ENCODE measurements around the gene CCSER1.

Gene CCSER1

GRCh38 chr4:90127223-90127705 is at the start of gene CCSER1:
TSS of gene CCSER1 (plus strand) at chr4:90127394.
- H3K4me3 ChIP-seq (ENCODE audit: control insufficient read depth, low read depth, low read length), result no peak within 1 kb of the TSS
- DNase-seq (ENCODE audit: low read depth), result no peak
- TF ChIP-seq, protein P1, sequence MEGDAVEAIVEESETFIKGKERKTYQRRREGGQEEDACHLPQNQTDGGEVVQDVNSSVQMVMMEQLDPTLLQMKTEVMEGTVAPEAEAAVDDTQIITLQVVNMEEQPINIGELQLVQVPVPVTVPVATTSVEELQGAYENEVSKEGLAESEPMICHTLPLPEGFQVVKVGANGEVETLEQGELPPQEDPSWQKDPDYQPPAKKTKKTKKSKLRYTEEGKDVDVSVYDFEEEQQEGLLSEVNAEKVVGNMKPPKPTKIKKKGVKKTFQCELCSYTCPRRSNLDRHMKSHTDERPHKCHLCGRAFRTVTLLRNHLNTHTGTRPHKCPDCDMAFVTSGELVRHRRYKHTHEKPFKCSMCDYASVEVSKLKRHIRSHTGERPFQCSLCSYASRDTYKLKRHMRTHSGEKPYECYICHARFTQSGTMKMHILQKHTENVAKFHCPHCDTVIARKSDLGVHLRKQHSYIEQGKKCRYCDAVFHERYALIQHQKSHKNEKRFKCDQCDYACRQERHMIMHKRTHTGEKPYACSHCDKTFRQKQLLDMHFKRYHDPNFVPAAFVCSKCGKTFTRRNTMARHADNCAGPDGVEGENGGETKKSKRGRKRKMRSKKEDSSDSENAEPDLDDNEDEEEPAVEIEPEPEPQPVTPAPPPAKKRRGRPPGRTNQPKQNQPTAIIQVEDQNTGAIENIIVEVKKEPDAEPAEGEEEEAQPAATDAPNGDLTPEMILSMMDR (IDR thresholded peaks at IDR 0.05; ENCODE audit: control insufficient read depth, insufficient read depth, low read depth, low read length, missing control alignments), result no peak

DNA sequence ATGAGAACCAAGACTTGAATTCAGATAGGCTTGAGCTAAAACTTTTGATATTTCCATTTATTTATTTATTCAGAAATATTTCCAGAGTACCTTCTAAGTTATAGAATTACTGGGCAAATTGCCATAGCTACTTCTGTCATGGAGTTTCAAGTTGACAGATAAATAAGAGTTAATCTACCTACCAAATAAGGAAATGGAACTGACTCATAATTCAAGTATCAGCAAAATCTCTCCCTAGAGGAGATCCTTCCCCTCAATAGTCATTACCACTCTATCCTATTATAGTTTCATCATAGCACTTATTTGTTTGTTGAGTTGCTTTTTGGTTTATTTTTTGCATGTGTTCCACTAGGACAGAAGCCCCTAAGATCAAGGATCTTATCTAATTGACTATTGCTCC is 48.8 kb upstream of the CCSER1 start:
- no peak for DNase-seq (ENCODE audit: low read depth)
- TF ChIP-seq, protein P1 (IDR thresholded peaks at IDR 0.05; ENCODE audit: control insufficient read depth, insufficient read depth, low read depth, low read length, missing control alignments), result no peak
- no peak overlapping the region for H3K4me3 ChIP-seq (ENCODE audit: control insufficient read depth, low read depth, low read length)

DNA sequence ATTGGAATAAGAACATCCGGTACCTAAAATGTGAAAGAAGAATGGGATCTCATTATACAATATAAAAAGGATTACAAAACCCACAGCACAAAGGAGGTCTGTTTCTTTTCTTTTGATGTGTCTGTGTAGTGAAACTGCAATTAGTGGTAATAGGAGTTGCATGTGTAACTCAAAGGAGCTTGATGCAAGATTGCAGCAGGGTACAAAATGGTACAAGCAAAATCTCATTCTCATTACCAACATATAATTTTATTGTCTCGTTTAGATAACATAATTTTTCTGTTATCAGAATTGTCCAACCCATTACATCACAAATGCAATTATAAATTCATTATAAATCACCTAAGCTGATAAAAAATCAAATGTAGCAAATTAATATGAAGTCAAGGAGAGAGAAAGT is 47.1 kb upstream of the CCSER1 start:
- no peak overlapping the region for H3K4me3 ChIP-seq (ENCODE audit: control insufficient read depth, low read depth, low read length)
- no peak for DNase-seq (ENCODE audit: low read depth)
- TF ChIP-seq, protein P1 (IDR thresholded peaks at IDR 0.05; ENCODE audit: control insufficient read depth, insufficient read depth, low read depth, low read length, missing control alignments), result no peak

- TF ChIP-seq, protein P1 (IDR thresholded peaks at IDR 0.05; ENCODE audit: control insufficient read depth, insufficient read depth, low read depth, low read length, missing control alignments), result no peak
- H3K4me3 ChIP-seq (ENCODE audit: control insufficient read depth, low read depth, low read length), result no peak overlapping the region
These were observed 45.6 kb upstream of the CCSER1 start for GRCh38 chr4:90081432-90082144.

GRCh38 chr4:90082449-90082848 is 44.7 kb upstream of the CCSER1 start:
- no peak for DNase-seq (ENCODE audit: low read depth)
- TF ChIP-seq, protein P1 (IDR thresholded peaks at IDR 0.05; ENCODE audit: control insufficient read depth, insufficient read depth, low read depth, low read length, missing control alignments), result no peak
- H3K4me3 ChIP-seq (ENCODE audit: control insufficient read depth, low read depth, low read length), result no peak overlapping the region

More at GRCh38 chr4:90081432-90082144, 45.6 kb upstream of the CCSER1 start:
- no peak for DNase-seq (ENCODE audit: low read depth)

GRCh38 chr4:90084277-90084966 is 42.8 kb upstream of the CCSER1 start:
- no peak for DNase-seq (ENCODE audit: low read depth)
- TF ChIP-seq, protein P1 (IDR thresholded peaks at IDR 0.05; ENCODE audit: control insufficient read depth, insufficient read depth, low read depth, low read length, missing control alignments), result no peak
- no peak overlapping the region for H3K4me3 ChIP-seq (ENCODE audit: control insufficient read depth, low read depth, low read length)
